Ishikawa (cell line): ENCODE data around the gene CD52.

Experiments used
- CEBPB ChIP-seq: IDR thresholded peaks from 2 replicates; pipeline ENCODE4 v1.6.1; 2012
- EP300 ChIP-seq: IDR thresholded peaks from 2 replicates; pipeline ENCODE4 v1.6.1; 2012; ENCODE audit warnings: borderline replicate concordance
- FOXM1 ChIP-seq: IDR thresholded peaks from 2 replicates; pipeline ENCODE4 v1.6.1; 2012; ENCODE audit warnings: low read depth, borderline replicate concordance
- MAX ChIP-seq: IDR thresholded peaks from 2 replicates; pipeline ENCODE4 v1.6.1; 2012
- RAD21 ChIP-seq: IDR thresholded peaks from 2 replicates; pipeline ENCODE4 v1.6.1; 2012; ENCODE audit warnings: low read depth
- TAF1 ChIP-seq: IDR thresholded peaks from 2 replicates; pipeline ENCODE4 v1.6.1; 2012; ENCODE audit warnings: low read depth, mild to moderate bottlenecking
- YY1 ChIP-seq: IDR thresholded peaks from 2 replicates; pipeline ENCODE4 v1.6.1; 2012; ENCODE audit warnings: low read depth
- TF ChIP-seq, protein P1 (sequence below): IDR thresholded peaks from 2 replicates; pipeline ENCODE4 v1.6.1; 2012; ENCODE audit warnings: low read depth, mild to moderate bottlenecking

DNA sequence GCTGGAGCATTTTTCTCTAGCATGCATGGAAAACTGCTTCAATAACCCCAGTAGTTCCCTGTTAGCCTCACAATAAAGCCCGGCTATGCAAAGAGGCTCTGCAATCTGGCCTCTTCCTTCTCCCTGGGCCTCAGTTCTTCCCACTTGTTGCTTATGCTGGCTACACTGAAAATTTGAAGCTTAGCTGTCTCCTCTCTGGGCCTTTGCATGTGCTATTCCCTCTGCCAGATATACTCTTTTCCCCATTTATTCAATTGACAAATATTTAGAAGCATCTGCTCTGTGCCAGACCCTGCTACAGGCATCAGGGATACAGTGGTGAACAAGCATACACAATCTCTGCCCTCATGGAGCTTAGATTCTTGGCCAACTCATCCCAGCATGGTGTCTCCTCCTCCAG, 20.9 kb downstream of the CD52 start:
- TF ChIP-seq EP300 (no peak), YY1 (no peak), RAD21 (no peak), CEBPB (no peak), FOXM1 (no peak), MAX (no peak), TAF1 (no peak)
- TF ChIP-seq, protein P1, sequence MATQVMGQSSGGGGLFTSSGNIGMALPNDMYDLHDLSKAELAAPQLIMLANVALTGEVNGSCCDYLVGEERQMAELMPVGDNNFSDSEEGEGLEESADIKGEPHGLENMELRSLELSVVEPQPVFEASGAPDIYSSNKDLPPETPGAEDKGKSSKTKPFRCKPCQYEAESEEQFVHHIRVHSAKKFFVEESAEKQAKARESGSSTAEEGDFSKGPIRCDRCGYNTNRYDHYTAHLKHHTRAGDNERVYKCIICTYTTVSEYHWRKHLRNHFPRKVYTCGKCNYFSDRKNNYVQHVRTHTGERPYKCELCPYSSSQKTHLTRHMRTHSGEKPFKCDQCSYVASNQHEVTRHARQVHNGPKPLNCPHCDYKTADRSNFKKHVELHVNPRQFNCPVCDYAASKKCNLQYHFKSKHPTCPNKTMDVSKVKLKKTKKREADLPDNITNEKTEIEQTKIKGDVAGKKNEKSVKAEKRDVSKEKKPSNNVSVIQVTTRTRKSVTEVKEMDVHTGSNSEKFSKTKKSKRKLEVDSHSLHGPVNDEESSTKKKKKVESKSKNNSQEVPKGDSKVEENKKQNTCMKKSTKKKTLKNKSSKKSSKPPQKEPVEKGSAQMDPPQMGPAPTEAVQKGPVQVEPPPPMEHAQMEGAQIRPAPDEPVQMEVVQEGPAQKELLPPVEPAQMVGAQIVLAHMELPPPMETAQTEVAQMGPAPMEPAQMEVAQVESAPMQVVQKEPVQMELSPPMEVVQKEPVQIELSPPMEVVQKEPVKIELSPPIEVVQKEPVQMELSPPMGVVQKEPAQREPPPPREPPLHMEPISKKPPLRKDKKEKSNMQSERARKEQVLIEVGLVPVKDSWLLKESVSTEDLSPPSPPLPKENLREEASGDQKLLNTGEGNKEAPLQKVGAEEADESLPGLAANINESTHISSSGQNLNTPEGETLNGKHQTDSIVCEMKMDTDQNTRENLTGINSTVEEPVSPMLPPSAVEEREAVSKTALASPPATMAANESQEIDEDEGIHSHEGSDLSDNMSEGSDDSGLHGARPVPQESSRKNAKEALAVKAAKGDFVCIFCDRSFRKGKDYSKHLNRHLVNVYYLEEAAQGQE: no peak
